ENCODE measurements around the gene CPNE9. TPM values are rescaled to one million over a fixed set of nuclear protein-coding genes. Genes with fewer than 3 reads are reported as not detected.

Gene CPNE9
- total and polyA plus RNA-seq, 2 of the 13 experiments (the other 11 are each of a cell fraction or from before 2014, with no cell fraction given), result 0.20 TPM; not detected in 1

- TF ChIP-seq GMEB2 (CRISPR knock-in tag; IDR thresholded peaks at IDR 0.05; ENCODE audit: low read depth), result peak; percentile 86
- peak; percentile 76 for TF ChIP-seq HNRNPLL (IDR thresholded peaks at IDR 0.05; ENCODE audit: low read depth, low read length, poor library complexity, severe bottlenecking)
- TF ChIP-seq ZNF605 (CRISPR knock-in tag; IDR thresholded peaks at IDR 0.05), result peak; percentile 86
- no peak for TF ChIP-seq BCLAF1 (IDR thresholded peaks at IDR 0.05)
- 0 out of 2 replicates have a peak, but pooled peaks have one; percentile 35 for TF ChIP-seq ZNF337 (CRISPR knock-in tag; IDR thresholded peaks at IDR 0.05; ENCODE audit: borderline replicate concordance, low read depth)
- TF ChIP-seq RARA (CRISPR knock-in tag; IDR thresholded peaks at IDR 0.05), result peak; percentile 10; the same call in 1 of the 2 replicates
- no peak for TF ChIP-seq ZNF383 (CRISPR knock-in tag; IDR thresholded peaks at IDR 0.05; ENCODE audit: borderline replicate concordance)
- TF ChIP-seq HNRNPK (IDR thresholded peaks at IDR 0.05; ENCODE audit: low read depth, low read length, poor library complexity, severe bottlenecking), result peak; percentile 91
- TF ChIP-seq RBFOX2 (IDR thresholded peaks at IDR 0.05; ENCODE audit: low read depth, low read length), result peak; percentile 83
- TF ChIP-seq ZNF564 (CRISPR knock-in tag; IDR thresholded peaks at IDR 0.05), result 0 out of 2 replicates have a peak, but pooled peaks have one; percentile 37
- no peak for TF ChIP-seq CENPX (CRISPR knock-in tag; IDR thresholded peaks at IDR 0.05)
- no peak for TF ChIP-seq RFX1 (IDR thresholded peaks at IDR 0.05)
- no peak for TF ChIP-seq MLXIP (CRISPR knock-in tag; IDR thresholded peaks at IDR 0.05; ENCODE audit: borderline replicate concordance)
- TF ChIP-seq ZNF720 (CRISPR knock-in tag; IDR thresholded peaks at IDR 0.05), result no peak
- TF ChIP-seq MTF1 (CRISPR knock-in tag; IDR thresholded peaks at IDR 0.05), result no peak
- no peak for TF ChIP-seq ZNF18 (CRISPR knock-in tag; IDR thresholded peaks at IDR 0.05; ENCODE audit: insufficient replicate concordance)
- no peak for TF ChIP-seq PAF1 (CRISPR knock-in tag; IDR thresholded peaks at IDR 0.05)
- TF ChIP-seq KLF16 (CRISPR knock-in tag; IDR thresholded peaks at IDR 0.05), result peak in 1 of 2 experiments; percentile 22; a peak in 1 of 4 replicates
These were observed 27.8 kb downstream of the CPNE9 start, which contains the start of gene BRPF1 (continued) for GRCh38 chr3:9731206-9732079.

Data from HepG2 (cell line).